Measurements from ENCODE around the gene HOXC12.

Gene HOXC12

DNA sequence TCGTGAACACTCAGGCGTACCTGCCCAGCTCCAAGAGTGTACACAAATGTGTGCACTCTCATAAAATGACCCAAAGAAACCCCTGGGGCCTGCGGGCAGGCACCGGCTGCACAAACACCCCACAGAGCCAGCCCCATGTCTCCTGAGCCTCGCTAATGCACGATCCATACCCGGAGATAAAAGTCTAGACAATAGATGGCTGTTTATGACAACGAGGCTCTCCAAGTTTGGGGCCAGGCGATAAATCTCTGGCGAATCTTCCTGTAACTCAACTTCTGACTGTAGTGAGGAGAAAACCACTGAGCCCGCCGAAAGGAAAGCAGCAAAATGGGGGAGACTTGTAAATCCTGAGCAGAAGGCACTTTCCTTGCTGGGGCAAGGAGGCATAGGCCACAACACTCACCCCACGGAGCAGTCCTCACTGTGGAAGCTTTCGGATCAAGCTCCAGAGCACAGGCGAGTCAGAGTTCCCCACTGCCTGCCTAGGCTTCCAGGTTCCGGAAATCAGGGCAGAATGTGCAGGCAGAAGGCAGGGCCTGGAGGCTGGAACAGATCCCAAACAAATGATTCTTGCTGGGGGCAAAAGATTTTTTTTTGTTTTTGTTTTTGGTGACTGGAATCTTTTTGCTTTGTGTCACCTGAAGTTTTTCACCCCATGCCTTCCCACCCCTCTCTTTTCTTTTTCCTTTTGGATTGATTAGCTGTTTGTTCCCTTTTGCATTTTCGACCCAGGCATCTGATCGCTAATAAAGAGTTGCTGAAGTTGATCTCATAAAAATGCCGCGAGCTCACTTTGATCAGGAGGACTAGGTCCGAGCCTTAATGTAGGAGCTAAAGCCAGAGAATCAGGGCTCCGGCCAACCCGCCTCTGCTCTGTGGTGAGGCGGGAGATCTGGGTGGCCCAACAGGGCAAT, 13.8 kb downstream of the HOXC12 start:
- in situ Hi-C loops (cut with MboI; ENCODE audit: low sequenced_read_pairs), result no loop called here

DNA sequence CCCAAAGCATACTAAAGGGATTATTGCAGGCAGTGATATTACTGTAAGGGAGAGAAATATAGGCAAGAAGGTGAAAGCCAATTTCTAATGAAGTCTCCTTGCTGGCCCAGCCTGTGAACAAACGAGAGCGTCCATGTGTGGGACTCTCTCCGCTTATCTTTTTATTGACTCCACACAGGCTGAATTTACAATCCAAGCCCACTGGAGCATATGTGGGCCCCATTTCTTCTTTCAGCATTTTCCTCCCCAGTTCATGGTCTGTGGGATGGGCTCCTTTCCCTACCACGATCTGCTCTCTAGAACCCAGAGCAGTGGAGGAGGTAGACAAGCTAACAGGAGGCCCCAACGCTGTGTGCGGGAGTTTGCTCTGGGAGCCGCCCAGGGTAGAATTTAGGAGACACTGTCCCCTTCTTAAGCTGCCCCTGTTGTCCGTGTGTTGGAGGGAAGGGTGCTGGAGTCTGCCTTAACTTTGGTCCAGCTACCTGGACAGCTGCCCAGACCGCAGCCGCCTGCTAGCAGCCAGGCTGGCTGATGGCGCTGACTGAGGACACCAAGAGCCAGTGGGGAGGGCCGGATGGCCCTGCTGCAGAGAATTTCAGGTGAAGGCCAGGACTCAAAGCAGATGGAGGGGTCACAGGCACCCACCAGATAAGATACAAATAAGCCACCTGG, 15.0 kb downstream of the HOXC12 start:
- in situ Hi-C loops (cut with MboI; ENCODE audit: low sequenced_read_pairs), result no loop called here

DNA sequence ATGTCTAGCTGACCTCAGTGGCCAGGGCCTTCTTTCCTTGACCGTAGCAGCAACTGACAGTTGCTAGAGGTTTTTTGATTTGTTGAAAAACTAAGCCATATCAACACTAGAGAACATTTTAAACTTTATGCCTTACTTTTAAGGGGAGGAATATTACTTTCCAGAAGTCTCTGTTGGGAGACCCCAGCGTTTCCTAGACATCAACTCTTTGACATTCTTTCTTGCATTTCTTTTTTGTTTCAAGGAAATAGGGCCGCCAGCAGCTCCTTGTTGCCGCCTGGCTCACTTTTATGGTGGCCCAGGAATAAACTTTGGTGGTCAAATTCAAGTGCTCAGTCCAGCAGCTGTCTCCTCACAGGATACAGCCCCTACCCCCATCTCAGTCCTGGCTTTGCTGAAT, 15.7 kb downstream of the HOXC12 start:
- in situ Hi-C loops (cut with MboI; ENCODE audit: low sequenced_read_pairs), result no loop called here

DNA sequence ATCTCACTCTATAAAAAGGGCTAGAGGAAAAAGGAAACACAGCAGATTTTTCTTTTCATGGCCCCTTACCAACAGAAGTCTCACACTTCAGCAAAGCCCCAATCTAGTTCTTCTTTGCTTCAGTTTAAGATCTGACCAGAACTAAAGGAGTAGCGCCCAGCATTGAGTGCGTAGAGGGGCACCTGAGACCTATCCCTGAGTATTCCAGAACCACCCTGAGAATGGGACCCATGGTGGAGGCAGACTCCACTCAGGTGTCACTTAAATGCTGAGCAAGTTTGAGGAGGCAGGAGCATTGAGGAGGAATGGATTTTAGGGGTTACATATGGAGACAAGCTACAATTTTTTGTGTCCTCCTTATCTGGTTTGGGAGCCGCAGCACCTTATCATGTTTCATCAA, 16.4 kb downstream of the HOXC12 start:
- in situ Hi-C loops (cut with MboI; ENCODE audit: low sequenced_read_pairs), result no loop called here

DNA sequence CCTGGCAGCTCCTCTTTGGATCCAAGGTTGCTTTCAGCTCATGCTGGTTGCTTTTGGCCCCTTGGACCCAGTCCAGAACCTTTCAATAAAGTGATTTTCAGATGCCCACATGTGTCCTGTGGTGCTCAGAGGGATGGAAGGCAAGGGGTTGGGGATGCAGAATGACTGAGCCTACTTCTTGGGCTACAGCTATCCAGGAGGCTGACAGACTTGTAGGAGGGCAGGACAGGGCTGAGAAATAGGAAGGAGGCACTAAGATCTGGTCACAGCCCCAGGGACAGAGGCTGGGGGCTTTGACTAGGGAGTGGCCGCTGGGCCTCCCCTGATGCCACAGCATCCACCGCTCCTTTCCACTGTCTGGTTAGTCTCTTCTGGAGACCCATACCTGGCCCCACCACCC, 17.0 kb downstream of the HOXC12 start:
- in situ Hi-C loops (cut with MboI; ENCODE audit: low sequenced_read_pairs), result no loop called here

DNA sequence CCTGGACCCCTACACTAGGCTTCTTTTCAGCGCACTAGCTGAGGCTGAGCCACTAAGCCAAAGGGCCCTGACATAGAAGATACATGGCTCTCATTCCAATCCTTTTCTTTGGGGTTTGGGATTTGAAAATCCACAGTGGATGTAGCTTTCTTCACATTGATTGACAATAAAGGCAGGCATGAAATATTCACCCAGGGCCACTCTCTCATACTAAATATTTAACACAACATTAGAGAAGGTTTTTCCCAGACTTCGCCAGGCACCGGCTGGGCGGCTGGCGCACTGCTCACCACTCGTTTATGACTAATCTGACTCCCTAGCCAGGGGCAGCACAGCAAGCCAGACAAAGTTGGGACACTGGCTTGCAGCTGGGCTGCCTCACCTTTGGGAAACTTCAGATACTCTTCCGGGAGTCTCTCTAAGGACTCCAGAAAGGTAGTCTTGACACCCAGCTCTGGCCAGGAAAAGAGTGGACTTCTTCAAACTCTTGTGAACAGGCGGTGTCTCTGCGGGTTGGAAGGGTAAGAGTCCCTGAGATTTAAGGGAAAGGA, 17.5 kb downstream of the HOXC12 start:
- in situ Hi-C loops (cut with MboI; ENCODE audit: low sequenced_read_pairs), result no loop called here

DNA sequence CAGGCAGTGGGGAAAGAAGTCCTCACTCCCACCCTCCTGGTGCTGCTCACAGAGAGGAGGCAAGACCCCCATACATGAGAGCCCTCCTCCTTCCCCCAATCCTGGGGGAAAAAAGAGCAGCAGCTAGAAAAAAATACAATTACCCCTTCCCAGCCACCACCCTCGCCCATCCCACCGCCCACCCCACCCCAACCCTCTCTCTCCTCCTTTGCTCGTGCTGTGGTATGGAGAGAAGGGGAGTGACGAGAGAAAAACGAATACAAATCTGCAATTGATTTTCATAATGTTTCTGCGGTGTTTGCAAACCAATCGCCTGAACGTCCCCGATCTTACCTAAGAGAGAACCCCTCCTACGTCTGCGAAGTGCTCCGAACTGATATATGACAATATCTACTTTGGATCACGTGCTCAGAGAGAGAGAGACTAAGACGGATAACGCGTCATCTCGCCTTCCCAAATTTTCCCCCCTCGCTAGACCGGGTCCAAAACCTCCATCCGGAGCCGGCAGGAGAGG, 18.1 kb downstream of the HOXC12 start, which contains the start of gene HOXC11:
Gene HOXC11, plus strand, starts transcription at position 405 of the 514 bp plus-strand sequence. CDS start 116 bp downstream, outside the sequence.
- in situ Hi-C loops (cut with MboI; ENCODE audit: low sequenced_read_pairs), result no loop called here

DNA sequence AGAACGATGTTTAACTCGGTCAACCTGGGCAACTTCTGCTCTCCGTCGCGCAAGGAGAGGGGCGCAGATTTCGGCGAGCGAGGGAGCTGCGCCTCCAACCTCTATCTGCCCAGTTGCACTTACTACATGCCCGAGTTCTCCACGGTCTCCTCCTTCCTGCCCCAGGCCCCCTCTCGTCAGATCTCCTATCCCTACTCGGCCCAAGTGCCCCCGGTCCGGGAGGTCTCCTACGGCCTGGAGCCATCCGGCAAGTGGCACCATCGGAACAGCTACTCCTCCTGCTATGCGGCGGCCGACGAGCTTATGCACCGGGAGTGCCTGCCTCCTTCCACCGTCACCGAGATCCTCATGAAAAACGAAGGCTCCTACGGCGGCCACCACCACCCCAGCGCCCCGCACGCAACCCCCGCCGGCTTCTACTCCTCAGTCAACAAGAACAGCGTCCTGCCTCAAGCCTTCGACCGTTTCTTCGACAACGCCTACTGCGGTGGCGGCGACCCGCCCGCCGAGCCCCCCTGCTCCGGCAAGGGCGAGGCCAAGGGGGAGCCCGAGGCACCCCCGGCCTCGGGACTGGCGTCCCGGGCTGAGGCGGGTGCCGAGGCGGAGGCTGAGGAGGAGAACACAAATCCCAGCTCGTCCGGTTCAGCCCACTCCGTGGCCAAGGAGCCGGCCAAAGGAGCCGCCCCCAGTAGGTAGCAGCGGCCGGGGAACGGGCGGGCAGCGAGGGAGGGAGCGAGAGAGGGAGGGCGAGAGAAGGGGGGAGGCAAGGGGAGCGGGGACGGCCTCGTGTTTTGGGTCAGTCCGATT, 18.7 kb downstream of the HOXC12 start:
- in situ Hi-C loops (cut with MboI; ENCODE audit: low sequenced_read_pairs), result no loop called here

DNA sequence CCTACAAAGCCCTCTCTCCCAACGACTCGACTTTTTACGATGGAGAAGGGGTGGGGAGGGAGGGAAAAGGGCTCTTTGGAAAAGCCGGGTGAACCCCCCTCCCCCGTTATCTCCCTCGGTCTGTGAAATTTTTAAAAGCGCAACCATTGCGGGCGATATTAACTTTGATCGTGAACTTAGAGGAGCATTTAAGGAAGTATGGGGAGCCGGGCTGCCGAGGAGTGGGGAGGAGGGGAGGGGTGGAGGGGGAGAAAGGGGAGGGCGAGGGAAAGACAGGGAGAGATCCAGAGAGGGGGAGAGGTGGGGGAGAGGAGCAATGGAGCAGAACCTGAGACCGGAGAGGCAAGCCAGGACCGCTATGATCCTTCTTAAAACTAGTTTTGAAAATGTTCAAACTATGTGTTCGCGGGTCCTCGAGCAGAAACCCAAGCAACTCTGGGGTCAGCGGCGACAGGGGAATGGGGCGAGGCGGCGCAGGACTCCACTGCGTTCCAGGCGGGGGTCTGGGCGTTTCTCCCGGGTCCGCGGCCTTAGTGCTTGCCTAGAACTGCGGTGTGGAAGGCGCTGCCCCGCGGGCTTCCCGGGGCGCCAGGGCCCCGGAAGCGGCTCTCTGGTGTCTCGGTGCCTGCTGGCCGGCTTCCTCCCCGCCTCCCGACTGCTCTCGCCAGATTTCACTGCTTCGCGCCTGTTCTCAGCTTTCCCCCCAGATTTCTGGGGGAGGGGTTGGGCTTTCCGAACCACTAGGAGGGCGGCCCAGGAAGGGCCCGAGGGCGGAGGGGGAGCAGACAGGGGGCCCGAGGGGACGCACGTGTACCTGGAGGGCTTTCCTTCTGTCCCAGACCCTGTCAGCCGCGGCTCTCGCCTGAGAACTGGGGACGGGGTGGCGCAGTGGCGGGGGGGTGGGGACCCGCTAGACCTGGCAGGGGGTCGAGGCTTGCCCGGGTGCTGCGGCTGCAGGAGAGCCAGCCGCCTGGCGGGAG, 19.7 kb downstream of the HOXC12 start, which contains the start of gene HOTAIR:
Gene HOTAIR, minus strand, starts transcription at position 871 of the 980 bp plus-strand sequence.
- in situ Hi-C loops (cut with MboI; ENCODE audit: low sequenced_read_pairs), result loop anchor here (25.0 kb wide), 1 partner anchor 413 kb away; the partner anchor contains the start of gene ZNF385A

DNA sequence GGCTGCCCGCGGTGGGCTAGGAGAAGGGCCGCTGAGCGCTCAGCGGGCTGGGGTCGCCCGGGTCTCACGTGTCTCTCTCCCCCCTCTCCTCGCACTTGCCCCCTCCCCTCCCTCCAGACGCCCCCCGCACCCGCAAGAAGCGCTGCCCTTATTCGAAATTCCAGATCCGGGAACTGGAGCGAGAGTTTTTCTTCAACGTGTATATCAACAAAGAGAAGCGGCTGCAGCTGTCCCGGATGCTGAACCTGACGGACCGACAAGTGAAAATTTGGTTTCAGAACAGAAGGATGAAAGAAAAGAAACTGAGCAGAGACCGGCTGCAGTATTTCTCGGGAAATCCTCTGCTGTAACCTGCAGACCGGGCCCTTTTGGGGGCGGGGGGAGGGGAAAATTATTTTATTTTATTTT, 20.4 kb downstream of the HOXC12 start:
- in situ Hi-C loops (cut with MboI; ENCODE audit: low sequenced_read_pairs), result loop anchor here (25.0 kb wide), 1 partner anchor 412 kb away; the partner anchor contains the start of gene ZNF385A

DNA sequence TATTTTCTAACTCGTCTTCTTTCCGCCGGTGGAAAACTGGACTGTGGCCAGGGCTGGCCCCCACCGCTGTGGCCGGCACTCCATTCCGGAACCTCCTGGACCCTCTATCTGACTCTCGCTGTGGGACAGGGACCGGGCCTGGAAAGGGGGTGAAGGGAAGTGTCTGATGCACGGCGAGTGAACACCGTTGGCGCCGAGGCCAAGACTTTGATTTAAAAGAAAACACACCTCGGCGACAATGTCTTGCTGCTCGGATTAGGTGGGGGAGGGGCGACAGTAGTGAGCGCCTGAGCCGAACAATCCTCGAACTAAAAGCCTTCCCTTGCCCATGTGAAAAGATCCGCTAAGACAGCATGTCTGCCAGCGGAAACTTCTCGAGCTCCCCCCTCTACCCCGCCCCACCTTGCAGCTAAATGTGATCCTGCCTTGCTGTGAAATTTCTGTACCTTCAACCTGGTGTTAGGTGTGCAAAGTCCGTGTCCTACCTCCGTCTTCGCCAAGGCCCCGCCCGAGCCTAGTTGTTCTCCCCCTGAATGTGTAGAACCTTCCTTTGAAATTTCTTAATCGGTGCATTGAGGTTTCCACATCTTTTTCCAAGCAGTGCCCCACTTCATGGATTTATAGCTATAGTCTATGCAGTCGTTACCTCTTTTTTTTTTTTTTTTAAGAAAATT, 20.9 kb downstream of the HOXC12 start:
- in situ Hi-C loops (cut with MboI; ENCODE audit: low sequenced_read_pairs), result loop anchor here (25.0 kb wide), 1 partner anchor 412 kb away; the partner anchor contains the start of gene ZNF385A

DNA sequence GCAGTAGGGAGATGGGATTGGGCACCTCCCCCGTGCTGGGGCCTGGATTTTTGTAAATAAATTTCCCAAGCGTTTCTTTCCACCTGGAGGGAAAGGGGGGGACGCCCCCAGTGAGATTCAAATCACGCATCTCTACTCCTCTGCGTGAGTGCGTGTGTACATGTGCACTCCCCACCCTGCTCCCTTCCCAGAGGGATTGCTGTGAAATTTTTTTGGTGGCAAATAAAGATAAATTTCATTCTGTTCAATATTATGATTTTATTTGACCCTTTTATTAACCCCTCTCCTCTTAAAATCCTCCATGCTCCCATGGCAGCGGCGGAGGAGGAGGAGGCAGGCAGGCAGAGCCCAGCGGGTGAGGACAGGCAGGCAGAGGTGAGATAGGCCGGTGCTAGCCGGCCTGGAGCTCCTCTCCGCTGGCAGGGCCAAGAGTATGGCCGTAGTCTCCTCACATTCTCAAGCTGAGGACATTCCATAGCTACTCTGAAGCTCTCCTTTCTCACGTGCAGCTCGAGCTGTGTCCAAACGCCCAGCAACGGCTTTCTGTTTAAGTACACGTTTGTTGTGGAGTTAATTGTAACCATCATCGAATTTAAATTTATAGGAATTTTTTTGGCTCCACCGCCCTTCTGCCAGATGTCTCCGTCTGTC, 21.6 kb downstream of the HOXC12 start:
- in situ Hi-C loops (cut with MboI; ENCODE audit: low sequenced_read_pairs), result loop anchor here (25.0 kb wide), 1 partner anchor 411 kb away; the partner anchor contains the start of gene ZNF385A

DNA sequence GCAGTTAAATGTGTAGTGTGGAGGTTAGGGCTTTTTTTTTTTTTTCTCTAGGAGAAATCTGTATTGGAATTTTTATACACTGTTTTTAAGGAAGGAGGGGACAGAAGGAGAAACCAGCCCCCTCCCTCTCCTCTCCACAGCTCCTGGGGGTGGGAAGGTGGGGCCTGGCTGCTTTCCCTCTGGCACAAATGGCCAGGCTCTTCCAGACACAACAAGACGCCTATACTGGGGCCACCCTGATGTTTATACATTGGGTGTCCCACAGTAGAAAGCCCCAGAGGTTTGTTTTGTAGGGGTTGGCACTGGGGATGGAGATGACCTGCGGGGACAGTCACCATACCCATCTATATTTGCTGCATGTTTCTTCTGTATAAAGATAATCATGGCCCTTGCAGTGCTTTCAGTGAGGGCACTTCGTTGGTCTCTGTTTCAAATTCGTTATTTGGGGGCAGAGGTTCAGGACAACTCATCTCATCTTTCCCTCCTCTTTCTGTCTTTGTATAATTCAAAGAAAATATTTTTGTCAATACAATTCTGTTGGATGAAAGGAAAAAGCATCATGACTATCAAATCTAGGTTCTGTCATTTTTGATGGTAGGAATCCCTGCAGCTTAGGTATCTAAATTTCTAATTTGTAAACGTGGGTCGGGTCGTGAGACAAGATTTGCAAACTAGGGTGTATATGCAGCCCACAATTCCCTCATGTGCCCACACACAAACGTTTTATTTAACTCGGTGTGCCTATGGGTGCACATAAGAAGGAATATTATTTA, 22.3 kb downstream of the HOXC12 start:
- in situ Hi-C loops (cut with MboI; ENCODE audit: low sequenced_read_pairs), result loop anchor here (25.0 kb wide), 1 partner anchor 410 kb away; the partner anchor contains the start of gene ZNF385A

DNA sequence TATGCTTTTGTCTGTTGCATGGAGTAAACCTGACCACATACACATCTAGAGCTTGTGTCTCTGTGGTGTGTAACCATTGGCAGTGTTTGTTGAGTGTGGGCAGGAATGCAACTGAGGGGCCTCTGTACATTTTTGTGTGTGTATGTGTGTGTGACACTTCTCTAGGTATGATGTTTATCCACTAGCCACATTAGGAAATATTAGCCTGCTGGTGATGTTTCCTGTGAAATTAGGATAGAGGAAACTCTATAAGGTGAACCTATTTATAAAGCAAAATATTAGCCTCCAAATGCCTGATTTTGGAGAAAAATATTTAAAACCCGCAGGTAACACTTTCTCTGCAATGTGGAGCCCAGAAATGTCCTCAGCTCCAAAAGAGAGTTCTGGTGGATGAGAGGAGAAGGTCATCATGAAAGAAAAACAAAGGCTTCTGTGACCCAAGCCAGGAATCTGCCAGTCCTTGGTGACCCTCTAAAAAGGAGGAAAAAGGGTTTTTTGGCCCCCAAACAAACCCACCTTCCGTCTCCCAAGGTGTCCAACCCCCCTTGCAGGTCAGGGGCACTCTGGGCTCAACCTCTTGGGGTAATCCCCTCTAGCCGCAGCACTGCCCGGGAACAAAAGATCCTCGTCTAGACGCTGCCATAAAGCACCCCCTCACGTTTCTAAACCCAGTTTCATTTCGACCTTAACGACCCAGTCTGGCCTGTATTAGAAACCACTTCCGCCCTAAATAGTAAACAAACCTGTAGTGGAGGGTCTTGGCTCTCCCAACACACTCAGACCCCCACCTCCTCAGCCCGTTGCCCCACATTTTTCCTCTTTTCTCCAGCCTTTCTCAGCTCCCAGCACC, 23.1 kb downstream of the HOXC12 start:
- in situ Hi-C loops (cut with MboI; ENCODE audit: low sequenced_read_pairs), result loop anchor here (25.0 kb wide), 1 partner anchor 409 kb away; the partner anchor contains the start of gene ZNF385A

DNA sequence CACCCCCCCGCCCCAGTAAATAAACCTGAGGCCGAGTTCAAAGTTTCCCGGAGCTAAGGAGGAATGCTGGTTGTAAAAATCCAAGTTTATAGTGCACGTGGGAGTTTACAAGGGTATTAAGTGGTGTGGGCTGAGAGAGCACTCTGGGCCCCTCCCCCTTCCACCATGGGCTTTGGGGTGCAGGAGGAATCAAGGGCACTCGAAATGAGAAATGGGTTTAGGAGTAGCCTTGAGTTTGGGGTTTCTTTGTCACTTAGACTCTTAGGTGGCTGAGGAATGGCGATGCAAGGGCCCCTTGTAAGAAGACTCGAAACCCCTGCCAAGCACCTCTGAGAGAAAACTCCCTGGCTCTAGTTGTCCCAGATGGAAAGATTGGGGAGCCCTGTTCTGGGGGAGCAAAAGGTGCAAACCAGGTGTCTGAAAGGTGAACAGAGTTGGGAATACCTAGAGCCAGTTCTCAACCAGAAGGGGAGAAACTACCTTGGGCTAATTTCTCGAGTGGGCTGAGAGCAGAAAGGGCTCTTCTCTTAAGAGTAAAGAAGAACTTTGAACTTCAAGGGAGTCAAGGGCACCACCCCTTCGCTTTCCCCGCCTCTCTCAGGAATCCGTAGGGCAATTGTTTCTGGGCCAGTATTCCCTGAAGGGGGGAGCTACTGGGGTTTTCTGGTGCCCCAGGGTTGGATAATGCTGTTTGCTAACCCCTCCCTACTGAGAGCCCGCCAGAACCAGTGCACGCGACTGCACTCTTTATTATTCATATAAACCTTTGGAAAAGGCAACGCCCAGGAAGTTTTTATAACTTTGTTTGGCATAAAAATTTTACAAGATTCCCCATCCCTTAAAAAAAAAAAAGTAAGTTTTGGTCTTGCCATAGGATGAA, 24.0 kb downstream of the HOXC12 start:
- in situ Hi-C loops (cut with MboI; ENCODE audit: low sequenced_read_pairs), result loop anchor here (25.0 kb wide), 1 partner anchor 409 kb away; the partner anchor contains the start of gene ZNF385A

Measured in HL-60/S4 treated with retinoic acid at 250 ng/mL for 4 days and 3 days (cell line).